MM.1S (cell line): ENCODE results near the gene CRY1.

Source experiments
- EZH2 ChIP-seq: fragments of 300-600 bp; sonication (generic); optimal IDR thresholded peaks from 2 replicates; pipeline ENCODE3; 2017; ENCODE audit warnings: low read depth, mild to moderate bottlenecking, antibody characterized with exemption, low read length, mixed read lengths
- EZH2phosphoT487 ChIP-seq: fragments of 300-600 bp; sonication (generic); IDR thresholded peaks from 2 replicates; pipeline ENCODE4 v1.6.1; 2018; ENCODE audit warnings: antibody characterized with exemption, low read length
- TF ChIP-seq, protein P1 (sequence below): fragments of 300-600 bp; sonication (generic); IDR thresholded peaks from 2 replicates; pipeline ENCODE4 v1.5.1; 2016; ENCODE audit warnings: antibody characterized with exemption, low read length, mixed read lengths

DNA sequence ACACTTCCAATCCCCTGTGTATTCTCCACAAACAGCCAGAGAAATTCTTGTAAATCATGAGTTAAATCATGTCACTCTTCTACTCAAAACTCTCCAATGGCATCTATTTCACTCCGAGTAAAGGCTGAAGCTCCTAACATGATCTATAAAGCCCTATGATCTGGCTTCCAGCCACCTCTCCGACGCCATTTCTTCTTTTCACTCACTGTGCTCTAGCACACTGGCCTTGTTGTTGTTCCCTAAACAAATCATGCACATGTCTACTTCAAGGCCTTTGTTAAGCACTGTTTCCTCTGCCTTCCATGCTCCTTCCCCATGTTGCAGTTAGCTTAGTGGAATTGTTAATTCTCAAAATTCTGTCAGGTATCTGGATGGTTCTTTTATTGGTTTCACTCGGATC lies 76.3 kb downstream of the CRY1 start:
- TF ChIP-seq EZH2 = no peak
- TF ChIP-seq, protein P1, sequence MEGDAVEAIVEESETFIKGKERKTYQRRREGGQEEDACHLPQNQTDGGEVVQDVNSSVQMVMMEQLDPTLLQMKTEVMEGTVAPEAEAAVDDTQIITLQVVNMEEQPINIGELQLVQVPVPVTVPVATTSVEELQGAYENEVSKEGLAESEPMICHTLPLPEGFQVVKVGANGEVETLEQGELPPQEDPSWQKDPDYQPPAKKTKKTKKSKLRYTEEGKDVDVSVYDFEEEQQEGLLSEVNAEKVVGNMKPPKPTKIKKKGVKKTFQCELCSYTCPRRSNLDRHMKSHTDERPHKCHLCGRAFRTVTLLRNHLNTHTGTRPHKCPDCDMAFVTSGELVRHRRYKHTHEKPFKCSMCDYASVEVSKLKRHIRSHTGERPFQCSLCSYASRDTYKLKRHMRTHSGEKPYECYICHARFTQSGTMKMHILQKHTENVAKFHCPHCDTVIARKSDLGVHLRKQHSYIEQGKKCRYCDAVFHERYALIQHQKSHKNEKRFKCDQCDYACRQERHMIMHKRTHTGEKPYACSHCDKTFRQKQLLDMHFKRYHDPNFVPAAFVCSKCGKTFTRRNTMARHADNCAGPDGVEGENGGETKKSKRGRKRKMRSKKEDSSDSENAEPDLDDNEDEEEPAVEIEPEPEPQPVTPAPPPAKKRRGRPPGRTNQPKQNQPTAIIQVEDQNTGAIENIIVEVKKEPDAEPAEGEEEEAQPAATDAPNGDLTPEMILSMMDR = no peak
- no peak for TF ChIP-seq EZH2phosphoT487
